ENCODE measurements around the gene SUSD1. TPM values are rescaled to one million over a fixed set of nuclear protein-coding genes. Genes with fewer than 3 reads are reported as not detected.

Gene SUSD1
- polyA plus RNA-seq, 1 experiment: 17.5 TPM

DNA sequence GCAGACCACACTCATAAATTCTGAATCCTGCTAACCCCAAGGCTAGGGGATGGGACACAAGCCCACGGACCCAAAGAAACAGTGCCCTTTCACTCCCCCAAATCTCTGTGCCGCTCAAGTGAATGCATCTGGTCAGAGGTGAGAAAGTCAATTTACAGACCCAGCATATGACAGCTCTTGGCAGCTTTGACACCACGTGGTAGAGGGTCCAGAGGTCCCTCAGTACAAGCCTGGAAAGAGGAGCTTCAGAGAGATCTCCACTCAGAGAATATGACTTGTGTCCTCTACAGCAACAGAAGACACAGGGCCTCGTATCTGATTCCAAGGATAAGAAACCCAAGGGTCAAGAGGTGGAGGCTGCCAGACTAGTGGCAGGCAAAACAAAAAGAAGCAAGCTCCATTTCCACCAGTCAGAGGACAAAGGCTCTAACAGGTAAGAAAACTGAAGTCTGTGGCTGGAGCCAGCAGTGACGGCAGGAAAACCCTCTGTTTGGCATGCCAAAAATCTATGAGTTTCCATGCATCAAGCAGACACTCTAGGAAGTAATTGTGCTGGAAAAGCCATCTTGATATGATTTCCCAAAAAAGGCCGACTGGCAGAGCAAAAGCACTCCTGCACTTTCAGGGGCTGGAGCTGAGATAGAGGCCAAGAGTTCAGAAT is 139.8 kb downstream of the SUSD1 start:
- TF ChIP-seq, protein P1, sequence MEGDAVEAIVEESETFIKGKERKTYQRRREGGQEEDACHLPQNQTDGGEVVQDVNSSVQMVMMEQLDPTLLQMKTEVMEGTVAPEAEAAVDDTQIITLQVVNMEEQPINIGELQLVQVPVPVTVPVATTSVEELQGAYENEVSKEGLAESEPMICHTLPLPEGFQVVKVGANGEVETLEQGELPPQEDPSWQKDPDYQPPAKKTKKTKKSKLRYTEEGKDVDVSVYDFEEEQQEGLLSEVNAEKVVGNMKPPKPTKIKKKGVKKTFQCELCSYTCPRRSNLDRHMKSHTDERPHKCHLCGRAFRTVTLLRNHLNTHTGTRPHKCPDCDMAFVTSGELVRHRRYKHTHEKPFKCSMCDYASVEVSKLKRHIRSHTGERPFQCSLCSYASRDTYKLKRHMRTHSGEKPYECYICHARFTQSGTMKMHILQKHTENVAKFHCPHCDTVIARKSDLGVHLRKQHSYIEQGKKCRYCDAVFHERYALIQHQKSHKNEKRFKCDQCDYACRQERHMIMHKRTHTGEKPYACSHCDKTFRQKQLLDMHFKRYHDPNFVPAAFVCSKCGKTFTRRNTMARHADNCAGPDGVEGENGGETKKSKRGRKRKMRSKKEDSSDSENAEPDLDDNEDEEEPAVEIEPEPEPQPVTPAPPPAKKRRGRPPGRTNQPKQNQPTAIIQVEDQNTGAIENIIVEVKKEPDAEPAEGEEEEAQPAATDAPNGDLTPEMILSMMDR (IDR thresholded peaks at IDR 0.05; ENCODE audit: insufficient read depth, low read depth, low read length): no peak
- POLR2A ChIA-PET: interaction anchor here (1.2 kb wide), 1 partner anchor 39 kb away, joined by 4 read pairs; no protein-coding TSS in a partner anchor
- Histone ChIP-seq H3K36me3 (ENCODE audit: control insufficient read depth, insufficient read depth, low read length) (no peaks in the 10 kb centered on the region), H3K4me3 (ENCODE audit: low read depth, low read length) (no peak overlapping the region), H3K27me3 (ENCODE audit: control insufficient read depth, insufficient read depth, low read length) (no peaks in the 10 kb centered on the region)
- CTCF ChIA-PET: interaction anchor here (0.6 to 2.6 kb wide), 9 partner anchors 11 to 276 kb away, joined by 3 to 12 read pairs (median 4); no protein-coding TSS in a partner anchor
- no peak for DNase-seq (ENCODE audit: low read depth)

DNA sequence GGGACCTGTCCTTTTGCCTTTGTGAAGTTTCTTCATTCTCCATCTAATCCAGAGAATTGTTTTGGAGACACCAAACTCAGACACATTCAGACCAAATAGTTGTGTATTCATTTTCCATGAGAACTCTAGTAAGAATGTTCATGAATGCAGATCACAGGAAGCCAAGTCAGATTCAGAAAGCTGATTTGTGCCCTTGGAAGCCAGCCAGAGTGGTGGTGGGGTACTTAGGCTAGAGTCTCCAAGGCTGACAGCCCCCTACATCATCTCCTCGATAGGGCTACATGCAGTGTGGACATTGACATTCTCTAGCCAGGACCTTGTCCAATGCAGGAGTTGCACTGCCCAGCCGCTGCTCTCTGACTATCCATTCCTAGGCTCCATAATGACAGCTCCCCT is 140.9 kb downstream of the SUSD1 start:
- TF ChIP-seq, protein P1 (IDR thresholded peaks at IDR 0.05; ENCODE audit: insufficient read depth, low read depth, low read length): no peak
- Histone ChIP-seq H3K4me3 (ENCODE audit: low read depth, low read length) (no peak overlapping the region), H3K27me3 (ENCODE audit: control insufficient read depth, insufficient read depth, low read length) (no peaks in the 10 kb centered on the region), H3K36me3 (ENCODE audit: control insufficient read depth, insufficient read depth, low read length) (no peaks in the 10 kb centered on the region)
- POLR2A ChIA-PET: no interaction called here
- no peak for DNase-seq (ENCODE audit: low read depth)
- CTCF ChIA-PET: interaction anchor here (1.0 to 2.6 kb wide), 6 partner anchors 12 to 90 kb away, joined by 3 to 12 read pairs (median 4); no protein-coding TSS in a partner anchor

DNA sequence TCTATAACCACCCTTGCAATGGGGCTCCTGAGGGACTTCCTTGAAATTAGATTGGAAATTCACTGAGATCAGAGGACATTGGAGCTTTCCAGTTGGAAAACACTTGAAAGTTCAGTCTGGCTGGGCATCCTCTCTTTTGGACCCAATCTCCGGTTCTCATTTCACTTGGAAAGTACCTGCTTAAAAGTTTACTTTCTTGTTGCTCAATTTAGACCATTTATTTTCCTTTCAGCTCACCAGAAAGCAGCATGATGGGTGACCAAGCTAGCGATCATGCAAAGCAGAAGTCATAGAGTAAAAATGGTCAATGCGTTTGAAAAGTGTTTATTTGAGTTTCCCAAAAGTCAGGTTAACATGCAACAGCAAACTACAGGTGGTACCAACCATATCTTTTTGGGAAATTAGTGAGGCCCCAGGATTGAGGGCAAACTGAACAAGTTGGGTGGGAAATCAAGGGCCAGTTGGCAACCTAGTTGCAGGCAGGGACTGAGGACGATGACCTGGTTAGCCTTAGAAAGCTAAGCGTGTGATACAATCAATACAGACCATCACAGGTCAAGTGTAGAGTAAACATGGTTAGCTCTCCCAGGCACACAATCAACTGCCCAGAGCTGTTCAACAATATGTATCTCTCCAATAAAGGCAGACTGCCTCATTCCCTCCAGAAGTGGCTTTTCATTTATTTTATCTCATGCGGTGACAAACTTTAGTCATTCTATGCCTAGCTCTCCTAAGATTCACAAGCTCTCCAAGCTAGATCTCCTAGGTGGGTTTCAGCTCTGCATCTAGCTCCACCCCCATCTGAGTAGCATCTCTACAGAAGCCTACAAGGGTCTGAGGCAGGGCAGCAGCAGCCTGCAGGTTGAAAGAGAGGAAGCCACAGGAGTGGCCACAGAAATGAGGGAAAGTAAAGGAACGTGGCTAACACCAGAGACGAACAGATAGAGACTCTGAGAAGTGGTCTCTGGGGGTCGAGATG is 141.6 kb downstream of the SUSD1 start:
- TF ChIP-seq, protein P1 (IDR thresholded peaks at IDR 0.05; ENCODE audit: insufficient read depth, low read depth, low read length): no peak
- ChIA-PET CTCF (interaction anchor here (1.0 to 2.6 kb wide), 3 partner anchors 14 to 41 kb away, joined by 3 to 12 read pairs (median 4); no protein-coding TSS in a partner anchor), POLR2A (interaction anchor here (0.6 to 1.0 kb wide), 2 partner anchors 41 to 138 kb away, joined by 4 to 5 read pairs; no protein-coding TSS in a partner anchor)

DNA sequence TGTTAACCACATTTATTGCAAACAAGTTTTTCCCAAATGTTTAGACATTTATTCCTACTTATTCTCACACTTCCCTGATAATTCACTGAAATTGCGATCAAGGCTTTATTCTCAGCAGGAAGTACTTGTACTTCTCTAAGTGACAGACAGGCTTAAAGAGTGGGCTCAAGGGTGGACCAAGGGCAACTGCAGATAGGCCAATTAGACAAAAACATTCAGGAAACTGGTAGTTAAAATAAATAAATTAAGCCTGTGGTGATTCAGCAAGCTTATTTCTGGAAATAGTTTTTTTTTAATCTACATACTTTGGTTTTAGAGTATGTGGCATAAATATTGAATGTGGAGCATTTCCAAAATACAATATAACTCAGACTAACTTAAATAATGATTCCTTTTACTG is 142.4 kb downstream of the SUSD1 start:
- no peak for DNase-seq (ENCODE audit: low read depth)
- TF ChIP-seq, protein P1 (IDR thresholded peaks at IDR 0.05; ENCODE audit: insufficient read depth, low read depth, low read length): no peak
- Histone ChIP-seq H3K36me3 (ENCODE audit: control insufficient read depth, insufficient read depth, low read length) (no peaks in the 10 kb centered on the region), H3K4me3 (ENCODE audit: low read depth, low read length) (no peak overlapping the region), H3K27me3 (ENCODE audit: control insufficient read depth, insufficient read depth, low read length) (no peaks in the 10 kb centered on the region)
- ChIA-PET POLR2A (interaction anchor here (0.6 to 1.0 kb wide), 2 partner anchors 42 to 137 kb away, joined by 4 to 5 read pairs; no protein-coding TSS in a partner anchor), CTCF (interaction anchor here (1.0 kb wide), 1 partner anchor 15 kb away, joined by 3 read pairs; no protein-coding TSS in a partner anchor)

More for the DNA sequence above, 141.6 kb downstream of the SUSD1 start:
- Histone ChIP-seq H3K27me3 (ENCODE audit: control insufficient read depth, insufficient read depth, low read length) (no peaks in the 10 kb centered on the region), H3K4me3 (ENCODE audit: low read depth, low read length) (no peak overlapping the region), H3K36me3 (ENCODE audit: control insufficient read depth, insufficient read depth, low read length) (no peaks in the 10 kb centered on the region)
- DNase-seq (ENCODE audit: low read depth): no peak

DNA sequence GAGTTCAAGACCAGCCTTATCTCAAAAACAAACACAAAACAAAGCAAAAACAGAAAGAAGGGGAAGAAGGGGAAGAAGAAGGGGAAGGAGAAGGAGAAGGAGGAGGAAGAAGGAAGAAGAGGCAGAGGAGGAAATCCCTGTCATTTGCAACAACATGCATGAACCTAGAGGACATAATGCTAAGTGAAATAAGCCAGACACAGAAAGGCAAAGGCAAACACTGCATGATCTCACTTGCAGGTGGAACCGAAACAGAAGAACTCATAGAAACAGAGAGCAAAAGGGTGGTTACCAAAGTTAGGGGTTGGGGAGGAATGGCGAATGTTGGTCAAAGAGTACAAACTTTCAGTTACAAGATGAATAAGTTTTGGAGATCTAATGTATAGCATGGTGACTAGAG is 143.1 kb downstream of the SUSD1 start:
- TF ChIP-seq, protein P1 (IDR thresholded peaks at IDR 0.05; ENCODE audit: insufficient read depth, low read depth, low read length): no peak
- CTCF ChIA-PET: no interaction called here
- no peaks in the 10 kb centered on the region for H3K27me3 ChIP-seq (ENCODE audit: control insufficient read depth, insufficient read depth, low read length)
- DNase-seq (ENCODE audit: low read depth): no peak
- H3K36me3 ChIP-seq (ENCODE audit: control insufficient read depth, insufficient read depth, low read length): no peaks in the 10 kb centered on the region
- POLR2A ChIA-PET: no interaction called here
- no peak overlapping the region for H3K4me3 ChIP-seq (ENCODE audit: low read depth, low read length)

All from BJ (cell line).